ENCODE data around the gene TNK1. TPM values are rescaled to one million over a fixed set of nuclear protein-coding genes. Genes with fewer than 3 reads are reported as not detected.

TNK1 gene
- total and polyA plus RNA-seq, 2 of the 8 experiments (the other 6 are each of a cell fraction or from before 2014, with no cell fraction given), result 7.6 to 9.5 TPM

DNA sequence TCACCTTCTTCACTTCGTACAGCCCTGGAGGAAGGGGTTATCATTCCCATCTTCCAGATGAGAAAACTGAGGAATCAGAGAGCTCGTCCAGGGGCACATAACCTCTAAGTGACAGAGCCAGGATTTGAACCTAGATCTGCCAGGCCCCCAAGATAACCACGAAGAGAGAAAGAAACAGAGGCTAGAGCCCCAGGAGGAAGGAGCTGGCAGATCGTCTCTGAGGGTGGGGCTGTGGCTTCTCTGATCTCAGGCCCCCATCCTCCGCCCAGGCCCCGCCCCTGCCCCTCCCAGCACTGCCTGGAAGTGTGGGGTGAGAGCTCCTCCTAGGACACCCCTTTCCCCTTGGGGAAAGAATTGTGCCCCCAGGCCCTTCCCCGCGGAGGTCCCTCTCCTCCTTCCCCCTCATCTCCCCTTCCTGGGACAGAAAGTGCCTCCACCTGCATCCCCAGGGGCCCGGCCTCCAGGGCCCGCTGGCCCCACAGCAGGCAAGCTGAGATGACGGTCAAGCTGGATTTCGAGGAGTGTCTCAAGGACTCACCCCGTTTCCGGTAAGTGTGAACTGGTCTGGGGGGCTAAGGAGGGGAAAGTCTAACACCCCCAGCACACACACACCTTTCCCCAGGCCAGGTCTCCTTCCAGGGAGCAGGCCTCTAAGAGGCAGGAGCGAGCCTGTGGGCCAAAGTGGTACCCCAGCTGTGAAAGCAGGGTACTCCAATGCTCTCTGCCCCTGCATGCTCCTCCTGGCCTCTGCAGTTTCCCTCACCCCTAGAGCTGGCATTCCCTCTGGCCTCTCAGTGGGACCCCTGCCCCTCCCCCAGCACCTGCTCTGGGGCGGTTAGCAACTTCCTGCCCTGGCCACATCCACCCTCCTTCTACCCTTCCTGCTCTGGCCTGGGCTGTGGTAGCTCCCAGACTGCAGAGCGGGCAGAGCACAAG is 44.4 kb upstream of the TNK1 start, which contains the start of gene ACAP1 (continued):
- TF ChIP-seq POLR2A (IDR thresholded peaks at IDR 0.05; ENCODE audit: control extremely low read depth in 1 of 2, low read depth in 2 of 2, low read length in 2 of 2), result peak in 1 of 2 experiments; percentile 32; a peak in 2 of 3 replicates
- 0 out of 2 replicates have a peak, but pooled peaks have one; percentile 20 for TF ChIP-seq TBP (IDR thresholded peaks at IDR 0.05; ENCODE audit: low read depth, low read length)
- no peak for TF ChIP-seq RXRA (IDR thresholded peaks at IDR 0.05; ENCODE audit: insufficient read depth, low read depth, low read length)
- TF ChIP-seq POU5F1 (IDR thresholded peaks at IDR 0.05; ENCODE audit: low read depth, low read length), result no peak
- TF ChIP-seq CEBPB (IDR thresholded peaks at IDR 0.05; ENCODE audit: low read depth, low read length), result no peak
- TF ChIP-seq FOSL1 (IDR thresholded peaks at IDR 0.05; ENCODE audit: insufficient read depth, low read depth, low read length), result no peak
- no peak for TF ChIP-seq CREB1 (IDR thresholded peaks at IDR 0.05)
- TF ChIP-seq KDM5A (IDR thresholded peaks at IDR 0.05; ENCODE audit: low read length), result no peak
- TF ChIP-seq KDM1A (IDR thresholded peaks at IDR 0.05; ENCODE audit: borderline replicate concordance, low read length), result peak; percentile 67; the same call in 1 of the 2 replicates
- TF ChIP-seq, protein P1, sequence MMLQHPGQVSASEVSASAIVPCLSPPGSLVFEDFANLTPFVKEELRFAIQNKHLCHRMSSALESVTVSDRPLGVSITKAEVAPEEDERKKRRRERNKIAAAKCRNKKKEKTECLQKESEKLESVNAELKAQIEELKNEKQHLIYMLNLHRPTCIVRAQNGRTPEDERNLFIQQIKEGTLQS (IDR thresholded peaks at IDR 0.05; ENCODE audit: insufficient read depth, low read depth, low read length), result no peak
- TF ChIP-seq, protein P2, sequence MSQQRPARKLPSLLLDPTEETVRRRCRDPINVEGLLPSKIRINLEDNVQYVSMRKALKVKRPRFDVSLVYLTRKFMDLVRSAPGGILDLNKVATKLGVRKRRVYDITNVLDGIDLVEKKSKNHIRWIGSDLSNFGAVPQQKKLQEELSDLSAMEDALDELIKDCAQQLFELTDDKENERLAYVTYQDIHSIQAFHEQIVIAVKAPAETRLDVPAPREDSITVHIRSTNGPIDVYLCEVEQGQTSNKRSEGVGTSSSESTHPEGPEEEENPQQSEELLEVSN (IDR thresholded peaks at IDR 0.05), result no peak
- TF ChIP-seq TEAD4 (IDR thresholded peaks at IDR 0.05; ENCODE audit: low read depth, low read length), result 0 out of 2 replicates have a peak, but pooled peaks have one; percentile 41
- TF ChIP-seq CHD2 (IDR thresholded peaks at IDR 0.05; ENCODE audit: low read length), result no peak
- peak; percentile 85 for TF ChIP-seq ASH2L (IDR thresholded peaks at IDR 0.05; ENCODE audit: low read length)
- TF ChIP-seq CTBP2 (IDR thresholded peaks at IDR 0.05; ENCODE audit: borderline replicate concordance, insufficient read depth, insufficient read length, low read length), result peak; percentile 73
- TF ChIP-seq SP1 (IDR thresholded peaks at IDR 0.05; ENCODE audit: low read depth, low read length), result peak; percentile 67; the same call in 1 of the 2 replicates
- TF ChIP-seq CHD1 (IDR thresholded peaks at IDR 0.05; ENCODE audit: low read depth, low read length), result no peak
- TF ChIP-seq, protein P3, sequence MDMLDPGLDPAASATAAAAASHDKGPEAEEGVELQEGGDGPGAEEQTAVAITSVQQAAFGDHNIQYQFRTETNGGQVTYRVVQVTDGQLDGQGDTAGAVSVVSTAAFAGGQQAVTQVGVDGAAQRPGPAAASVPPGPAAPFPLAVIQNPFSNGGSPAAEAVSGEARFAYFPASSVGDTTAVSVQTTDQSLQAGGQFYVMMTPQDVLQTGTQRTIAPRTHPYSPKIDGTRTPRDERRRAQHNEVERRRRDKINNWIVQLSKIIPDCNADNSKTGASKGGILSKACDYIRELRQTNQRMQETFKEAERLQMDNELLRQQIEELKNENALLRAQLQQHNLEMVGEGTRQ (IDR thresholded peaks at IDR 0.05; ENCODE audit: low read length), result no peak
- TF ChIP-seq YY1 (IDR thresholded peaks at IDR 0.05; ENCODE audit: low read depth, low read length), result no peak
- no peak for TF ChIP-seq SP2 (IDR thresholded peaks at IDR 0.05; ENCODE audit: low read length)
- no peak for TF ChIP-seq MAFK (IDR thresholded peaks at IDR 0.05; ENCODE audit: low read depth, low read length)
- TF ChIP-seq NRF1 (IDR thresholded peaks at IDR 0.05; ENCODE audit: low read depth, low read length), result no peak
- TF ChIP-seq POLR2AphosphoS5 (IDR thresholded peaks at IDR 0.05; ENCODE audit: low read depth, low read length), result no peak; the same call in 1 of the 2 replicates
